Calu3 (cell line): Measurements from ENCODE around the gene FCN1. TPM values are rescaled to one million over a fixed set of nuclear protein-coding genes. Genes with fewer than 3 reads are reported as not detected.

Source experiments
- BruUV-seq: library from RNA; stranded (reverse); fragments of 400-500 nt; replicated peaks from 2 replicates; lab custom pipeline; 2021; lab: Mats Ljungman, UMichigan
- CTCF ChIA-PET: fragments of 300-600 bp; sonication (Branson Sonifier 250); formaldehyde crosslinking; loops from one replicate; lab custom pipeline; 2022; ENCODE audit warnings: antibody characterized with exemption; lab: Charles Lee
- DNase-seq: peaks from one replicate; pipeline ENCODE4 v3.0.0; 2022
- H3K27ac Mint-ChIP-seq: one replicate; pipeline ENCODE4 v1.8.0; 2022; ENCODE audit warnings: mixed read lengths; ENCODE audit not compliant: unreplicated experiment
- H3K27me3 Mint-ChIP-seq: one replicate; pipeline ENCODE4 v1.8.0; 2022; ENCODE audit warnings: mixed read lengths; ENCODE audit not compliant: unreplicated experiment
- H3K36me3 Mint-ChIP-seq: one replicate; pipeline ENCODE4 v1.8.0; 2022; ENCODE audit warnings: mild to moderate bottlenecking, moderate library complexity, mixed read lengths; ENCODE audit not compliant: insufficient read depth, unreplicated experiment
- H3K4me1 Mint-ChIP-seq: one replicate; pipeline ENCODE4 v1.8.0; 2022; ENCODE audit warnings: mild to moderate bottlenecking, low read depth, mixed read lengths; ENCODE audit not compliant: unreplicated experiment
- H3K4me3 Mint-ChIP-seq: one replicate; pipeline ENCODE4 v1.8.0; 2022; ENCODE audit warnings: mild to moderate bottlenecking, low read depth, moderate library complexity, mixed read lengths; ENCODE audit not compliant: unreplicated experiment
- H3K9me3 Mint-ChIP-seq: one replicate; pipeline ENCODE4 v1.8.0; 2022; ENCODE audit warnings: low read depth, mixed read lengths; ENCODE audit not compliant: unreplicated experiment
- CTCF ChIP-seq: fragments of 200-600 bp; IDR thresholded peaks from one replicate; pipeline ENCODE4 v1.8.0; 2022; ENCODE audit warnings: antibody characterized with exemption; ENCODE audit not compliant: unreplicated experiment
- intact Hi-C: fragments of 100-400 bp; cut with micrococcal nuclease; formaldehyde crosslinking; loops from one replicate; pipeline ENCODE4 v1.10.0; 2022; ENCODE audit not compliant: unreplicated experiment
- total RNA-seq: library from RNA; stranded (reverse); gene quantifications from 2 replicates; pipeline ENCODE4 v1.2.3, GENCODE V29; 2022

Gene FCN1
- total RNA-seq, 1 experiment from 2014 or later = not detected

- intact Hi-C loops = no loop called here
- Mint-ChIP-seq H3K4me3 (no peak overlapping the region), H3K4me1 (no peaks in the 10 kb centered on the region), H3K9me3 (no peaks in the 10 kb centered on the region), H3K36me3 (no peaks in the 10 kb centered on the region), H3K27me3 (peaks cover under 1% of the 10 kb centered on the region), H3K27ac (no peak overlapping the region)
- no peak for TF ChIP-seq CTCF
- CTCF ChIA-PET = no interaction called here
- no peak for DNase-seq
- no TSS peak for BruUV-seq
These were observed 31.9 kb downstream of the FCN1 start for GRCh38 chr9:134885679-134886412.

- Mint-ChIP-seq H3K27ac (no peak overlapping the region), H3K4me3 (no peak overlapping the region), H3K4me1 (no peaks in the 10 kb centered on the region), H3K27me3 (no peaks in the 10 kb centered on the region), H3K9me3 (peaks cover 1% of the 10 kb centered on the region), H3K36me3 (no peaks in the 10 kb centered on the region)
- intact Hi-C loops = no loop called here
- DNase-seq = no peak
- CTCF ChIA-PET = no interaction called here
- TF ChIP-seq CTCF = no peak
- BruUV-seq = no TSS peak
These were observed 32.6 kb downstream of the FCN1 start for GRCh38 chr9:134885001-134885678.

GRCh38 chr9:134884492-134884891, 33.2 kb downstream of the FCN1 start:
- BruUV-seq = no TSS peak

More at GRCh38 chr9:134884492-134884891, 33.2 kb downstream of the FCN1 start:
- H3K27ac Mint-ChIP-seq = no peak overlapping the region
- intact Hi-C loops = no loop called here
- no peaks in the 10 kb centered on the region for H3K27me3 Mint-ChIP-seq
- H3K9me3 Mint-ChIP-seq = peaks cover 3% of the 10 kb centered on the region
- DNase-seq = no peak
- TF ChIP-seq CTCF = no peak
- no peaks in the 10 kb centered on the region for H3K36me3 Mint-ChIP-seq
- H3K4me3 Mint-ChIP-seq = no peak overlapping the region
- CTCF ChIA-PET = no interaction called here
- no peaks in the 10 kb centered on the region for H3K4me1 Mint-ChIP-seq
